Progenitor cell of endocrine pancreas (in vitro differentiated cells): ENCODE measurements around the gene SLX4IP. TPM values are rescaled to one million over a fixed set of nuclear protein-coding genes. Genes with fewer than 3 reads are reported as not detected.

Experiments used
- DNase-seq: peaks from one replicate; pipeline ENCODE4 v3.0.0; 2021; ENCODE audit warnings: low spot score; ENCODE audit not compliant: unreplicated experiment
- H3K27ac Mint-ChIP-seq: 2 replicates; pipeline ENCODE4 v1.8.0; 2021; ENCODE audit warnings: mild to moderate bottlenecking, moderate library complexity, mixed read lengths
- H3K27me3 Mint-ChIP-seq: 2 replicates; pipeline ENCODE4 v1.8.0; 2021; ENCODE audit warnings: mixed read lengths
- H3K36me3 Mint-ChIP-seq: 2 replicates; pipeline ENCODE4 v1.8.0; 2022; ENCODE audit warnings: mixed read lengths; ENCODE audit not compliant: insufficient read depth
- H3K4me1 Mint-ChIP-seq: 2 replicates; pipeline ENCODE4 v1.8.0; 2021; ENCODE audit warnings: low read depth, mixed read lengths
- H3K4me3 Mint-ChIP-seq: 2 replicates; pipeline ENCODE4 v1.8.0; 2021; ENCODE audit warnings: low read depth, mild to moderate bottlenecking, moderate library complexity, mixed read lengths
- H3K9me3 Mint-ChIP-seq: 2 replicates; pipeline ENCODE4 v1.8.0; 2021; ENCODE audit warnings: low read depth, mixed read lengths
- CTCF ChIP-seq: fragments of 200-600 bp; sonication (generic); IDR thresholded peaks from one replicate; pipeline ENCODE4 v1.5.0; 2021; ENCODE audit warnings: antibody characterized with exemption, mild to moderate bottlenecking; ENCODE audit not compliant: unreplicated experiment
- total RNA-seq: library from RNA; stranded (reverse); gene quantifications from 2 replicates; pipeline ENCODE4 v1.2.1, GENCODE V29; 2021

The SLX4IP gene
- total RNA-seq, 1 donor from 2014 or later: 12.0 TPM

GRCh38 chr20:10561302-10561701 lies 126.2 kb downstream of the SLX4IP start:
- Mint-ChIP-seq H3K36me3 (peaks cover 18% of the 10 kb centered on the region), H3K27me3 (no peaks in the 10 kb centered on the region), H3K4me1 (peaks cover 15% of the 10 kb centered on the region), H3K4me3 (no peak overlapping the region), H3K9me3 (peaks cover 15% of the 10 kb centered on the region), H3K27ac (no peak overlapping the region)
- no peak for TF ChIP-seq CTCF
- no peak for DNase-seq

- H3K27me3 Mint-ChIP-seq: no peaks in the 10 kb centered on the region
- H3K36me3 Mint-ChIP-seq: peaks cover 15% of the 10 kb centered on the region
- H3K4me3 Mint-ChIP-seq: no peak overlapping the region
- no peak overlapping the region for H3K27ac Mint-ChIP-seq
- no peak for DNase-seq
- peaks cover 15% of the 10 kb centered on the region for H3K9me3 Mint-ChIP-seq
- peaks cover 14% of the 10 kb centered on the region for H3K4me1 Mint-ChIP-seq
- no peak for TF ChIP-seq CTCF
Observed at GRCh38 chr20:10562899-10563298, 127.8 kb downstream of the SLX4IP start.

- no peak overlapping the region for H3K4me3 Mint-ChIP-seq
- peaks cover 15% of the 10 kb centered on the region for H3K9me3 Mint-ChIP-seq
- H3K4me1 Mint-ChIP-seq: peaks cover 6% of the 10 kb centered on the region
- H3K36me3 Mint-ChIP-seq: peaks cover 17% of the 10 kb centered on the region
- no peak overlapping the region for H3K27ac Mint-ChIP-seq
- no peak for TF ChIP-seq CTCF
- no peaks in the 10 kb centered on the region for H3K27me3 Mint-ChIP-seq
- DNase-seq: no peak
Observed at GRCh38 chr20:10563935-10564492, 128.9 kb downstream of the SLX4IP start.

- no peak overlapping the region for H3K4me3 Mint-ChIP-seq
- no peak overlapping the region for H3K27ac Mint-ChIP-seq
- H3K4me1 Mint-ChIP-seq: no peaks in the 10 kb centered on the region
- peaks cover 17% of the 10 kb centered on the region for H3K36me3 Mint-ChIP-seq
- no peak for DNase-seq
- H3K9me3 Mint-ChIP-seq: peaks cover 15% of the 10 kb centered on the region
- H3K27me3 Mint-ChIP-seq: no peaks in the 10 kb centered on the region
- TF ChIP-seq CTCF: no peak
Observed at GRCh38 chr20:10565191-10565921, 130.3 kb downstream of the SLX4IP start.

- Mint-ChIP-seq H3K27ac (no peak overlapping the region), H3K4me1 (no peaks in the 10 kb centered on the region)
- TF ChIP-seq CTCF: no peak
Observed at GRCh38 chr20:10565922-10566897, 131.1 kb downstream of the SLX4IP start.

More at GRCh38 chr20:10565922-10566897, 131.1 kb downstream of the SLX4IP start:
- Mint-ChIP-seq H3K27me3 (no peaks in the 10 kb centered on the region), H3K4me3 (no peak overlapping the region), H3K9me3 (peaks cover 15% of the 10 kb centered on the region), H3K36me3 (peaks cover 17% of the 10 kb centered on the region)
- DNase-seq: no peak
